ENCODE measurements around the gene PIGU.

DNA sequence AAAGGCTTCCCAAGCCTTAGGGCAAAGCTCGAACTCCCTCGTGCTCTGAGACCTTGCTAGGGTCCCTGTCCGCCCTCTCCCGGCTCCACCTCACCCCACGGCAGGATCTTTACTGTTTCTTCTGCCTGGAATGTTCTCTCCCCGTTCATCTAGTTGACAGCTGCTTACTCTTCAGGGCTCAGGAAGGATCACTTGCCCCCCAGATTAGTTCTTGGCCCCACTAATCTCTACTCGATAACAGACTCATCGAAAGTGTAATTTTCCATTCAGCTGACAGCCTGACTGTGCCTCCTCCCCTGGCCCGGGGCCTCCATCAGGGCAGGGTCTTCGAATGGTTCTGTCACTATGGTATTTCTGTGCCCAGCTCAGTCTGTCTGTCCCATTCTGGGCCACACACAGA lies 115.2 kb downstream of the PIGU start:
- TF ChIP-seq, protein P1, sequence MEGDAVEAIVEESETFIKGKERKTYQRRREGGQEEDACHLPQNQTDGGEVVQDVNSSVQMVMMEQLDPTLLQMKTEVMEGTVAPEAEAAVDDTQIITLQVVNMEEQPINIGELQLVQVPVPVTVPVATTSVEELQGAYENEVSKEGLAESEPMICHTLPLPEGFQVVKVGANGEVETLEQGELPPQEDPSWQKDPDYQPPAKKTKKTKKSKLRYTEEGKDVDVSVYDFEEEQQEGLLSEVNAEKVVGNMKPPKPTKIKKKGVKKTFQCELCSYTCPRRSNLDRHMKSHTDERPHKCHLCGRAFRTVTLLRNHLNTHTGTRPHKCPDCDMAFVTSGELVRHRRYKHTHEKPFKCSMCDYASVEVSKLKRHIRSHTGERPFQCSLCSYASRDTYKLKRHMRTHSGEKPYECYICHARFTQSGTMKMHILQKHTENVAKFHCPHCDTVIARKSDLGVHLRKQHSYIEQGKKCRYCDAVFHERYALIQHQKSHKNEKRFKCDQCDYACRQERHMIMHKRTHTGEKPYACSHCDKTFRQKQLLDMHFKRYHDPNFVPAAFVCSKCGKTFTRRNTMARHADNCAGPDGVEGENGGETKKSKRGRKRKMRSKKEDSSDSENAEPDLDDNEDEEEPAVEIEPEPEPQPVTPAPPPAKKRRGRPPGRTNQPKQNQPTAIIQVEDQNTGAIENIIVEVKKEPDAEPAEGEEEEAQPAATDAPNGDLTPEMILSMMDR (IDR thresholded peaks at IDR 0.05; ENCODE audit: low read depth, low read length, poor library complexity, severe bottlenecking) = no peak
- no peak for TF ChIP-seq EZH2phosphoT487 (IDR thresholded peaks at IDR 0.05; ENCODE audit: borderline replicate concordance, low read length)

Data from DOHH2 (cell line).